K562 (cell line): Measurements from ENCODE around the gene RIOX2.

ENCODE experiments used
- ARID4B ChIP-seq: sonication (generic); formaldehyde crosslinking; IDR thresholded peaks from 2 replicates; pipeline ENCODE4 v1.8.0; 2022; ENCODE audit warnings: mild to moderate bottlenecking, missing genetic modification reagents
- CBFB ChIP-seq: sonication (generic); formaldehyde crosslinking; IDR thresholded peaks from 2 replicates; pipeline ENCODE4 v1.4.0; 2020; ENCODE audit warnings: mild to moderate bottlenecking, missing genetic modification reagents
- E2F4 ChIP-seq: sonication (generic); formaldehyde crosslinking; IDR thresholded peaks from 2 replicates; pipeline ENCODE4 v1.8.0; 2022; ENCODE audit warnings: mild to moderate bottlenecking, low read depth, missing genetic modification reagents
- EZH2 ChIP-seq: IDR thresholded peaks from 2 replicates; pipeline ENCODE4 v1.6.1; 2012; ENCODE audit warnings: low read depth, mild to moderate bottlenecking, inconsistent platforms, low read length, borderline replicate concordance
- JUN ChIP-seq, 2 experiments: sonication (generic) in 1 of 2; formaldehyde crosslinking in 1 of 2; IDR thresholded peaks; 2 replicates each; pipeline versions ENCODE4 v1.6.1 to v1.8.0; 2012 to 2022; ENCODE audit warnings: borderline replicate concordance in 2 of 2, mild to moderate bottlenecking in 2 of 2, improper control_type of control experiment in 1 of 2, low read depth in 1 of 2, low read length in 1 of 2, missing genetic modification reagents in 1 of 2
- KDM1A ChIP-seq, 2 experiments: fragments of 450-650 bp; IDR thresholded peaks; 2 replicates each; pipeline ENCODE4 v1.6.1; 2016; ENCODE audit warnings: mild to moderate bottlenecking in 2 of 2
- MECOM ChIP-seq: fragments of 250-450 bp; sonication (Bioruptor Pico); IDR thresholded peaks from 2 replicates; pipeline ENCODE4 v1.8.0; 2022; ENCODE audit warnings: inconsistent platforms
- SMARCA4 ChIP-seq: fragments of 450-650 bp; IDR thresholded peaks from 2 replicates; pipeline ENCODE4 v1.6.1; 2016
- TCF15 ChIP-seq: fragments of 250-450 bp; sonication (Bioruptor Pico); IDR thresholded peaks from 2 replicates; pipeline ENCODE4 v1.8.0; 2022; ENCODE audit warnings: moderate library complexity, mild to moderate bottlenecking, inconsistent platforms
- USF1 ChIP-seq: sonication (generic); formaldehyde crosslinking; IDR thresholded peaks from 2 replicates; pipeline ENCODE4 v1.9.0; 2022; ENCODE audit warnings: mild to moderate bottlenecking, missing genetic modification reagents
- USF2 ChIP-seq: sonication (generic); formaldehyde crosslinking; IDR thresholded peaks from 2 replicates; pipeline ENCODE4 v1.5.0; 2020; ENCODE audit warnings: missing genetic modification reagents
- ZNF143 ChIP-seq: sonication (generic); formaldehyde crosslinking; IDR thresholded peaks from 2 replicates; pipeline ENCODE4 v1.9.0; 2022; ENCODE audit warnings: mild to moderate bottlenecking, missing genetic modification reagents

- TF ChIP-seq E2F4 (CRISPR knock-in tag) (no peak), JUN (IDR thresholded peaks at IDR 0.05; ENCODE audit: borderline replicate concordance, low read depth, low read length) (no peak), JUN (CRISPR knock-in tag; IDR thresholded peaks at IDR 0.05; ENCODE audit: borderline replicate concordance) (no peak), SMARCA4 (no peak), USF2 (CRISPR knock-in tag) (no peak), KDM1A (IDR thresholded peaks at IDR 0.05) (no peak), ARID4B (CRISPR knock-in tag) (no peak), USF1 (no peak), CBFB (CRISPR knock-in tag) (no peak), MECOM (CRISPR knock-in tag) (no peak), ZNF143 (no peak), TCF15 (no peak), EZH2 (no peak)
Measured at GRCh38 chr3:97927704-97928103, 44.5 kb downstream of the RIOX2 start.
